Putamen (tissue), 1 donor: Measurements from ENCODE around the gene BICD1.
"Not testable (repeated sequence)": the region's sequence is repeated elsewhere in the genome, so short reads cannot be mapped to it uniquely, and the experiment has no call there.

Experiments
- DNase-seq: peaks from one replicate; pipeline ENCODE4 v3.0.0-alpha.2; 2016; ENCODE audit warnings: low spot score

The BICD1 gene

GRCh38 chr12:32146074-32146873 lies 39.6 kb downstream of the BICD1 start:
- DNase-seq = no peak

GRCh38 chr12:32148372-32148771 lies 41.7 kb downstream of the BICD1 start:
- no peak for DNase-seq

GRCh38 chr12:32149489-32149888 lies 42.8 kb downstream of the BICD1 start:
- DNase-seq = no peak

GRCh38 chr12:32151086-32151485 lies 44.4 kb downstream of the BICD1 start:
- DNase-seq = no peak

GRCh38 chr12:32151552-32151951 lies 44.9 kb downstream of the BICD1 start:
- no peak for DNase-seq

- DNase-seq = no peak
Observed at GRCh38 chr12:32155041-32155440, 48.4 kb downstream of the BICD1 start.

- no peak for DNase-seq
Observed at GRCh38 chr12:32155961-32156529, 49.4 kb downstream of the BICD1 start.

- DNase-seq = no peak
Observed at GRCh38 chr12:32158525-32158924, 51.9 kb downstream of the BICD1 start.

- no peak for DNase-seq
Observed at GRCh38 chr12:32159381-32159780, 52.7 kb downstream of the BICD1 start.

- no peak for DNase-seq
Observed at GRCh38 chr12:32159925-32160324, 53.3 kb downstream of the BICD1 start.

GRCh38 chr12:32161058-32161457 lies 54.4 kb downstream of the BICD1 start:
- DNase-seq = no peak

GRCh38 chr12:32163596-32163995 lies 56.9 kb downstream of the BICD1 start:
- DNase-seq = no peak

- DNase-seq = no peak
Observed at GRCh38 chr12:32166510-32166909, 59.9 kb downstream of the BICD1 start.

- DNase-seq = no peak
Observed at GRCh38 chr12:32170437-32170998, 63.9 kb downstream of the BICD1 start.

- DNase-seq = no peak
Observed at GRCh38 chr12:32171211-32171610, 64.6 kb downstream of the BICD1 start.

- DNase-seq = no peak
Observed at GRCh38 chr12:32176606-32177005, 70.0 kb downstream of the BICD1 start.

GRCh38 chr12:32178341-32179010 lies 71.8 kb downstream of the BICD1 start:
- DNase-seq = no peak

GRCh38 chr12:32179011-32179395 lies 72.4 kb downstream of the BICD1 start:
- no peak for DNase-seq

- no peak for DNase-seq
Observed at GRCh38 chr12:32181498-32182175, 75.0 kb downstream of the BICD1 start.

GRCh38 chr12:32183650-32184049 lies 77.0 kb downstream of the BICD1 start:
- no peak for DNase-seq

- DNase-seq = not testable (repeated sequence)
Observed at GRCh38 chr12:32187127-32187526, 80.5 kb downstream of the BICD1 start.

- DNase-seq = no peak
Observed at GRCh38 chr12:32191445-32191844, 84.8 kb downstream of the BICD1 start.
